ENCODE measurements around the gene ERMAP.
"Not testable (repeated sequence)": the region's sequence is repeated elsewhere in the genome, so short reads cannot be mapped to it uniquely, and the experiment has no call there.

Gene ERMAP

DNA sequence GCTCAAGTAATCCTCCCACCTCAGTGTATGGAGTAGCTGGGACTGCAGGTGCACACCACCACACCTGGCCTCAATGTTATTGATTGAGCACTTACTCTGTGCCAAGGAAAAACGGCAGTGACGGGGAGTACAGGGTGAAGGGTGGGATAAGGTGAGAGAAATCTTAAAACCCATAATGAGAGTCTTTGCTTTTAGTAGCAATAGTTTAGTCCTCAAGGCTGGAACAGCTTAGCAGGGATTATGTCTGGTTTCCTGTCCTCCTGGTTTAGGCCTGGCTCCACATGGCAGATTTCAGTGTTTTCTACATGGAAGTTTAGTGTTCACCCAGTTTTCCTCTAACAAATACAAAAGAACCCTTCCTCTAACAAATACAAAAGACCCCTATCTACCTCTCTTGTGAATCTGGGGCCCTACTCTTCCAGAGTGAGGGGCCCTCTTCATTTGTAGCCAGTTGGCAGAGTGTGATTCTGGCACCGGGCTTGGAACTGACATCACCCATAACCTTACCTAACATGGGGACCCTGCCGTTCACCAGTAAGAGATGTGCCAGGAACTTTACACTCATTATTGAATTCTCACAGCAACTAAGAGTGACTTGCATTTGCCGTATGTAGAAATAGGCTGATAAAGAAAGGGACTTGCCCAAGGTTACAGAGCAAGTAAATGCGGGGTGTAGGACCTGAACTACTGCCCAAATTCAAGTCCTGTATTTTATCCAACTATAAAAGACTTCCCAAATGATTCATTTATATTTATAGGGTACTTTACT, 36.4 kb downstream of the ERMAP start:
- TF ChIP-seq, protein P1, sequence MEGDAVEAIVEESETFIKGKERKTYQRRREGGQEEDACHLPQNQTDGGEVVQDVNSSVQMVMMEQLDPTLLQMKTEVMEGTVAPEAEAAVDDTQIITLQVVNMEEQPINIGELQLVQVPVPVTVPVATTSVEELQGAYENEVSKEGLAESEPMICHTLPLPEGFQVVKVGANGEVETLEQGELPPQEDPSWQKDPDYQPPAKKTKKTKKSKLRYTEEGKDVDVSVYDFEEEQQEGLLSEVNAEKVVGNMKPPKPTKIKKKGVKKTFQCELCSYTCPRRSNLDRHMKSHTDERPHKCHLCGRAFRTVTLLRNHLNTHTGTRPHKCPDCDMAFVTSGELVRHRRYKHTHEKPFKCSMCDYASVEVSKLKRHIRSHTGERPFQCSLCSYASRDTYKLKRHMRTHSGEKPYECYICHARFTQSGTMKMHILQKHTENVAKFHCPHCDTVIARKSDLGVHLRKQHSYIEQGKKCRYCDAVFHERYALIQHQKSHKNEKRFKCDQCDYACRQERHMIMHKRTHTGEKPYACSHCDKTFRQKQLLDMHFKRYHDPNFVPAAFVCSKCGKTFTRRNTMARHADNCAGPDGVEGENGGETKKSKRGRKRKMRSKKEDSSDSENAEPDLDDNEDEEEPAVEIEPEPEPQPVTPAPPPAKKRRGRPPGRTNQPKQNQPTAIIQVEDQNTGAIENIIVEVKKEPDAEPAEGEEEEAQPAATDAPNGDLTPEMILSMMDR (IDR thresholded peaks at IDR 0.05) = no peak
- H3K27ac ChIP-seq = no peak overlapping the region
- H3K4me3 ChIP-seq = no peak overlapping the region
- DNase-seq (ENCODE audit: low spot score) = no peak

DNA sequence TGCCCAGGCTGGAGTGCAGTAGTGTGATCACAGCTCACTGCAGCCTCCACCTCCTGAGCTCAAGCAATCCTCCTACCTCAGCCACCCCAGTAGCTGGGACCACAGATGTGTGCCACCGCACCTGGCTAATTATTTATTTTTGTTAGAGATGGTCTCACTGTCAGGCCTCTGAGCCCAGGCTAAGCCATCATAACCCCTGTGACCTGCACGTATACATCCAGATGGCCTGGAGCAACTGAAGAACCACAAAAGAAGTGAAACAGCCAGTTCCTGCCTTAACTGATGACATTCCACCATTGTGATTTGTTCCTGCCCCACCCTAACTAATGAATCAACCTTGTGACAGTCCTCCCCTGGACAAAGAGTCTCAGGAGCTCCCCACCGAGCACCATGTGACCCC, 39.6 kb downstream of the ERMAP start:
- not testable (repeated sequence) for H3K27ac ChIP-seq; DNase-seq (ENCODE audit: low spot score); H3K4me3 ChIP-seq

DNA sequence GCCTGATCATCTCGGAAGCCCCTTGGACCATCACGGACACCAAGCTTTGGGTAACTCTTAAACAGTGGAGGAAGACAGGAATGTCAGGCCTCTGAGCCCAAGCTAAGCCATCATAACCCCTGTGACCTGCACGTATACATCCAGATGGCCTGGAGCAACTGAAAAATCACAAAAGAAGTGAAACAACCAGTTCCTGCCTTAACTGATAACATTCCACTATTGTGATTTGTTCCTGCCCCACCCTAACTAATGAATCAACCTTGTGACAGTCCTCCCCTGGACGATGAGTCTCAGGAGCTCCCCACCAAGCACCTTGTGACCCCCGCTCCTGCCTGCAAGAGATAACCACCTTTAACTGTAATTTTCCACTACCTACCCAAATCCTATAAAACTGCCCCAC, 42.4 kb downstream of the ERMAP start:
- not testable (repeated sequence) for DNase-seq (ENCODE audit: low spot score)

DNA sequence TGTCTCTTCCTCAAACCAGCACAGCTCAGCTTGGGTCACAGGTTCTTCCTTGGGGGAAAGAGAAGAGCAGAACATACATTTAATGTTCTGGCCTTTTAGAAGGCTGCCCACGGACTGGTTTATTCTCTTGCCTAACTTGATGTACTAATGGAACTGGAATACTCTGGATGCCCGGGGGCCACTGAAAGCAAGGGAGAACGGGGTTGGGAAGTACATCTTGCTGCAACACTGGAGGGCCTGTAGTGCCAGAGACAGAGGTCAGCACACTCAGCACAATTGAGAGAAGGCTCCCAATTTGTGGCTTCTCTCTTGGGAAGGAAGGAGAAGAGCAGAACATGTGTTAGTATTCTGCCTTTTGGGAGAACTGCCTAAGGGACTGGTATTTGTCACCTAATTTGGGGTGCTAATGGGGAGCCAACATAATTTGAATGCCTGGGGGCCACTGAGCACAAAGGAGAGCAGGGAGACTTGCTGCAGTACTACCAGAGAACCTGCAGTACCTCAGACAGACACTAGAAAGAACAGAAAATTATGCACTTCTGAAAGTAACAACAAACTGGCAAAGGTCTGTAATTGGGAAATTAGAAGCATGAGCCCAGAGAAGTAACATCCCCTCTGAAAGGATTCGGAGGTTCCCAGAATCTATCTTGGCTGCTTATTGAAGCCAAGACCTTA, 43.6 kb downstream of the ERMAP start:
- Histone ChIP-seq H3K27ac (no peak overlapping the region), H3K4me3 (no peak overlapping the region)
- DNase-seq (ENCODE audit: low spot score) = no peak
- TF ChIP-seq, protein P1 (IDR thresholded peaks at IDR 0.05) = no peak

More for the DNA sequence above, 42.4 kb downstream of the ERMAP start:
- not testable (repeated sequence) for H3K27ac ChIP-seq, H3K4me3 ChIP-seq

DNA sequence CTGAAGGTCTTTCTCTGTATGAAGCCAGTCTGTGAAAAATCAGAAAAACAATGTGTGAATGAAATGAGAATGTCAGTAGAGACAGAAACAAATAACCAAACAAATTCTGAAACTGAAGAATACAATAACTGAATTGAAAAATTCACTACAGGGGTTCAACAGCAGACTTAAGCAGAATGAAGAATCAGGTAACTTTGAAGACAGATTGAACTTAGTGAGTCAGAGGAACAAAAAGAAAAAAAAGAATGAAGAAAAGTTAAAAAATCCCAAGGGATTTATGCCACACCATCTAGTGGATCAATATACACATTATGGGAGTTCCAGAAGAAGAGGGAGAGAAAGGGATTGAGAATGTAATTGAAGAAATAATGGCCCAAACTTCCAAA, 44.1 kb downstream of the ERMAP start:
- no peak for DNase-seq (ENCODE audit: low spot score)
- TF ChIP-seq, protein P1 (IDR thresholded peaks at IDR 0.05) = no peak
- Histone ChIP-seq H3K4me3 (no peak overlapping the region), H3K27ac (no peak overlapping the region)

DNA sequence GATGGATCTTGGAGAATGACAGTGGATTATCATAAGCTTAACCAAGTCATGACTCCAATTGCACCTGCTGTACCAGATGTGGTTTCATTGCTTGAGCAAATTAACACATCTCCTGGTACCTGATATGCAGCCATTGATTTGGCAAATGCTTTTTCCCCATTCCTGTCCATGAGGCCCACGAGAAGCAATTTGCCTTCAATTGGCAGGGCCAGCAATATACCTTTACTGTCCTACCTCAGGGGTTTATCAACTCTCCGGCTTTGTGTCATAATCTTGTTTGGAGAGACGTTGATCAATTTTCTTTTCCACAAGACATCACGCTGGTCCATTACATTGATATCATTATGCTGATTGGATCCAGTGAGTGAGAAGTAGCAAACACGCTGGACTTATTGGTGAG, 49.6 kb downstream of the ERMAP start:
- H3K4me3 ChIP-seq = no peak overlapping the region
- TF ChIP-seq, protein P1 (IDR thresholded peaks at IDR 0.05) = no peak
- H3K27ac ChIP-seq = no peak overlapping the region
- DNase-seq (ENCODE audit: low spot score) = no peak

DNA sequence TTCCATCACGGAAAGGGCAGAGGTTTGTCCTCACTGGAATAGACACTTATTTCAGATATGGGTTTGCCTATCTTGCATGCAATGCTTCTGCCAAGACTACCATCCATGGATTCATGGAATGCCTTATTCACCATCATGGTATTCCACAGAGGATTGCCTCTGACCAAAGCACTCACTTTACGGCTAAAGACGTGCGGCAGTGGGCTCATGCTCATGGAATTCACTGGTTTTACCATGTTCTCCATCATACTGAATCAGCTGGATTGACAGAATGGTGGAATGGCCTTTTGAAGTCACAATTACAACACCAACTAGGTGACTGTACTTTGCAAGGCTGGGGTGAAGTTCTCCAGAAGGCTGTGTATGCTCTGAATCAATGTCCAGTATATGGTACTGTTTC, 51.5 kb downstream of the ERMAP start:
- H3K4me3 ChIP-seq; H3K27ac ChIP-seq; DNase-seq (ENCODE audit: low spot score): not testable (repeated sequence)

DNA sequence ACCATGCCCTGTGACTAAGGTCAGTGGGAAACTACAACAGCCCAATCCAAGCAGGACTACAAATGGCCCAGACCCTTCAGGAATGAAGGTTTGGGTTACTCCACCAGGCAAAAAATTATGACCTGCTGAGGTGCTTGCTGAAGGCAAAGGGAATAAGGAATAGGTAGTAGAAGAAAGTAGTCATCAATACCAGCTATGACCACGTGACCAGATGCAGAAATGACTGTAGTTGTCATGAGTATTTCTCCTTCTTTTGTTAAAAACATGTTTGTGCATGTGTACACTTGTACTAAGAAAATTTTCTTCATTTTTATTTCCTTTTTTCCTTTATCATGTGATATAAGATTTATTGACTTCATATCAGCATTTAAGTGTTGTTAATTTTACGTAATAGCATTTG, 52.3 kb downstream of the ERMAP start:
- DNase-seq (ENCODE audit: low spot score); H3K27ac ChIP-seq; H3K4me3 ChIP-seq: not testable (repeated sequence)

DNA sequence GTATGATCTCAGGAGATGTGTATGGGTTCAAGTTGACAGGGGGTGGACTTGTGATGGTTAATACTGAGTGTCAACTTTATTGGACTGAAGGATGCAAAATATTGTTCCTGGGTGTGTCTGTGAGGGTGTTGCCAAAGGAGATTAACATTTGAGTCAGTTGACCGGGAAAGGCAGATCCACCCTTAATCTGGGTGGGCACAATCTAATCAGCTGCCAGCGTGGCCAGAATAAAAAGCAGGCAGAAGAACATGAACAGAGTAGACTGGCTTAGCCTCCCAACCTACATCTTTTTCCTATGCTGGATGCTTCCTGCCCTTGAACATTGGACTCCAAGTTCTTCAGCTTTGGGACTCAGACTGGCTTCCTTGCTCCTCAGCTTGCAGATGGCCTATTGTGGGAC, 52.8 kb downstream of the ERMAP start:
- not testable (repeated sequence) for H3K27ac ChIP-seq; DNase-seq (ENCODE audit: low spot score)

DNA sequence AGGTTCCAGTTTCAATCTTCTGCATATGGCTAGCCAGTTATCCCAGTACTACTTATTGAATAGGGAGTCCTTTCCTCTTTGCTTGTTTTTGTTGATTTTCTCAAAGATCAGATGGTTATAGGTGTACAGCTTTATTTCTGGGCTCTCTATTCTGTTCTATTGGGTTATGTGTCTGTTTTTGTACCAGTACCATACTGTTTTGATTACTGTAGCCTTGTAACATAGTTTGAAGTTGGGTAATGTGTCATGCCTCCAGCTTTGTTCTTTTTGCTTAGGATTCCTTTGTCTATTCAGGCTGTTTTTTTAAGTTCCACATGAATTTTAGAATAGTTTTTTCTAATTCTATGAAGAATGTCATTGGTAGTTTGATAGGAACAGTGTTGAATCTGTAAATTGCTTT, 56.2 kb downstream of the ERMAP start:
- H3K27ac ChIP-seq; DNase-seq (ENCODE audit: low spot score); H3K4me3 ChIP-seq: not testable (repeated sequence)

More for the DNA sequence above, 52.8 kb downstream of the ERMAP start:
- not testable (repeated sequence) for H3K4me3 ChIP-seq
